Measurements from ENCODE around the gene CACNG1.

Gene CACNG1

GRCh38 chr17:67044016-67044772, at the start of gene CACNG1:
Gene CACNG1, plus strand, starts transcription at chr17:67044554. Its CDS starts 107 bp downstream, at chr17:67044661.
- DNase-seq (ENCODE audit: low spot score) = no peak
- in situ Hi-C loops (cut with MboI; ENCODE audit: low pct_unique_long_range_greater_than_20kb, low sequenced_read_pairs, unreplicated experiment) = no loop called here
- TF ChIP-seq CTCF (IDR thresholded peaks at IDR 0.05; ENCODE audit: extremely low read depth, insufficient read depth, missing control alignments) = no peak

- TF ChIP-seq CTCF (IDR thresholded peaks at IDR 0.05; ENCODE audit: extremely low read depth, insufficient read depth, missing control alignments) = no peak
- in situ Hi-C loops (cut with MboI; ENCODE audit: low pct_unique_long_range_greater_than_20kb, low sequenced_read_pairs, unreplicated experiment) = no loop called here
- DNase-seq (ENCODE audit: low spot score) = no peak
Observed at GRCh38 chr17:66994930-66995535, 49.3 kb upstream of the CACNG1 start.

- TF ChIP-seq CTCF (IDR thresholded peaks at IDR 0.05; ENCODE audit: extremely low read depth, insufficient read depth, missing control alignments) = no peak
- DNase-seq (ENCODE audit: low spot score) = no peak
- in situ Hi-C loops (cut with MboI; ENCODE audit: low pct_unique_long_range_greater_than_20kb, low sequenced_read_pairs, unreplicated experiment) = no loop called here
Observed at GRCh38 chr17:66995944-66996343, 48.4 kb upstream of the CACNG1 start.

- in situ Hi-C loops (cut with MboI; ENCODE audit: low pct_unique_long_range_greater_than_20kb, low sequenced_read_pairs, unreplicated experiment) = no loop called here
- no peak for TF ChIP-seq CTCF (IDR thresholded peaks at IDR 0.05; ENCODE audit: extremely low read depth, insufficient read depth, missing control alignments)
- DNase-seq (ENCODE audit: low spot score) = no peak
Observed at GRCh38 chr17:66996926-66997325, 47.4 kb upstream of the CACNG1 start.

GRCh38 chr17:67003231-67003630, 41.1 kb upstream of the CACNG1 start:
- DNase-seq (ENCODE audit: low spot score) = no peak
- no peak for TF ChIP-seq CTCF (IDR thresholded peaks at IDR 0.05; ENCODE audit: extremely low read depth, insufficient read depth, missing control alignments)
- in situ Hi-C loops (cut with MboI; ENCODE audit: low pct_unique_long_range_greater_than_20kb, low sequenced_read_pairs, unreplicated experiment) = no loop called here

GRCh38 chr17:67004181-67004580, 40.2 kb upstream of the CACNG1 start:
- no peak for DNase-seq (ENCODE audit: low spot score)
- in situ Hi-C loops (cut with MboI; ENCODE audit: low pct_unique_long_range_greater_than_20kb, low sequenced_read_pairs, unreplicated experiment) = no loop called here
- no peak for TF ChIP-seq CTCF (IDR thresholded peaks at IDR 0.05; ENCODE audit: extremely low read depth, insufficient read depth, missing control alignments)
